Lower leg skin (tissue), 4 donors: ENCODE measurements around the gene CD84. TPM values are rescaled to one million over a fixed set of nuclear protein-coding genes. Genes with fewer than 3 reads are reported as not detected.

ENCODE experiments used
- DNase-seq, 2 donors: peaks; one replicate each; pipeline ENCODE4 v3.0.0-alpha.2; 2019; ENCODE audit warnings: low spot score in 2 of 2
- H3K4me3 ChIP-seq: fragments of 200-600 bp; sonication (generic); 2 replicates; pipeline ENCODE4 v1.5.1; 2017; ENCODE audit warnings: mild to moderate bottlenecking, low read depth; ENCODE audit not compliant: poor library complexity, severe bottlenecking
- CTCF ChIP-seq, 3 donors: fragments of 450-650 bp; IDR thresholded peaks; one replicate each; pipeline ENCODE4 v1.5.1; 2016; ENCODE audit warnings: antibody characterized with exemption in 3 of 3, mild to moderate bottlenecking in 3 of 3, moderate library complexity in 2 of 3
- POLR2A ChIP-seq, 2 donors: fragments of 450-650 bp; IDR thresholded peaks; one replicate each; pipeline ENCODE4 v1.6.1; 2016 to 2017; ENCODE audit warnings: antibody characterized with exemption in 2 of 2, mild to moderate bottlenecking in 1 of 2, moderate library complexity in 1 of 2
- WGBS, 2 donors: methylation state at CpG; one replicate each; pipeline ENCODE4 v1.1.5; 2018; 5-methylcytosine and 5-hydroxymethylcytosine counted together
- intact Hi-C: fragments of 100-400 bp; cut with DNase I; formaldehyde crosslinking; loops from one replicate; pipeline ENCODE4 v1.15.0; 2023; ENCODE audit warnings: low total_unique reads
- total RNA-seq, 4 donors: library from RNA; depleted of rRNA; stranded (reverse); fragments of >200 nt; gene quantifications; one replicate each; pipeline ENCODE4 v1.1.0, GENCODE V29; 2016

CD84 gene
- total RNA-seq, 4 donors from 2014 or later, result 1.7 to 3.9 (median 2.0) TPM

GRCh38 chr1:160492617-160493016, 86.7 kb downstream of the CD84 start:
- no peak overlapping the region for H3K4me3 ChIP-seq
- TF ChIP-seq POLR2A (IDR thresholded peaks at IDR 0.05) (no peak), CTCF (IDR thresholded peaks at IDR 0.05) (no peak)
- WGBS, 2 donors, result 78 to 79% methylated on average over 2 of the region's 2 CpGs
- no peak for DNase-seq
- intact Hi-C loops, result no loop called here

GRCh38 chr1:160491981-160492380, 87.3 kb downstream of the CD84 start:
- 90% methylated on average over 3 of the region's 3 CpGs for WGBS, 2 donors
- intact Hi-C loops, result no loop called here
- no peak for TF ChIP-seq POLR2A (IDR thresholded peaks at IDR 0.05)
- no peak for TF ChIP-seq CTCF (IDR thresholded peaks at IDR 0.05)
- DNase-seq, result no peak
- no peak overlapping the region for H3K4me3 ChIP-seq

Other genes starting within 250 kb of the CD84 start
- gene COPA, start 236.2 kb downstream of the CD84 start, total RNA-seq, result 10 to 100 TPM; 72.3 to 93.6 (median 80.2) TPM
- 10 to 100 TPM; 37.2 to 64.9 (median 48.3) TPM for gene NCSTN, start 236.1 kb downstream of the CD84 start, total RNA-seq
- gene NHLH1, start 212.4 kb downstream of the CD84 start, total RNA-seq, result under 1 TPM in 1 of 4 donors, not detected in 3; 0.10 TPM
- 10 to 100 TPM; 18.7 to 27.3 (median 24.4) TPM for gene VANGL2, start 178.9 kb downstream of the CD84 start, total RNA-seq
- 1 to 10 TPM in 2 of 4 donors, under 1 TPM in 2; 0.23 to 2.7 (median 1.1) TPM for gene SLAMF6, start 56.2 kb downstream of the CD84 start, total RNA-seq
- 1 to 10 TPM in 2 of 4 donors, under 1 TPM in 1, not detected in 1; 0.42 to 7.1 (median 4.4) TPM for gene SLAMF1, start 67.5 kb upstream of the CD84 start, total RNA-seq
- gene CD48, start 132.3 kb upstream of the CD84 start, total RNA-seq, result 1 to 10 TPM in 3 of 4 donors, under 1 TPM in 1; 0.53 to 4.3 (median 1.5) TPM
- gene SLAMF7, start 159.8 kb upstream of the CD84 start, total RNA-seq, result 1 to 10 TPM in 3 of 4 donors, under 1 TPM in 1; 0.91 to 8.0 (median 4.5) TPM
- gene LY9, start 216.7 kb upstream of the CD84 start, total RNA-seq, result 1 to 10 TPM in 2 of 4 donors, under 1 TPM in 2; 0.23 to 1.6 (median 0.84) TPM